ENCODE data around the gene GOT1.

GOT1 gene

DNA sequence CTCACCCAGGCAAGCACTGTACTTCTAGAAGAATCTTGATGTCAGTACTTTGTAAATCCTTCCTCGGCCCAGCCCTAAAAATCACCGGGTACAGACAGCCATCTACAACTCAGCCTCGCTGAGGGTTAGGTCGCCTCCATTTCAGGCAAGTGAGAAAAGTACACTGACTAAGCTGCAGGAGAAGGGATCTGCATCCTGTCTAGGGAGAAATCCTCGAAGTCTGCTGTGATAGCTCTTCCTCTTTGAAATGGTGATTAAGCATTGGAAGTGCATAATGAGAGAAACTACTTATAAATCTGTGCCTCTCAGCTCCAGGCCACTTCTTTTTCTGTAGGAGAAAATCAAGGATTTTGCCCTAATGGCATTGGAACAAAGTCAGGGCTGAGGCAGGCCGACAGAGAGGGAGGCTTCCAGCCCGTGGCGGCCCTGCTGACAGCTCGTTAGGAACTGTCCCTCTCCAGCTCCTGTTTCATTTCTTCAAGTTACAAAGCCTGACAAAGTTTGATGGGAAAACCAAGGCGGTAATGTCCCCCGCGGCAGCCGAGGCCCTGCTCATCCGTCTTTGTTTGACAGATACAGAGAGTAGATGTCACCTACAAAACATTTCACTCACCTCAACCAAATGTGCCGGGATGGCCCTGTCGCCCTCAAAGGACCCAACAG lies 14.1 kb upstream of the GOT1 start:
- Histone ChIP-seq H3K27me3 (peaks cover 5% of the 10 kb centered on the region), H3K4me3 (ENCODE audit: low read depth in 1 of 2, low read length in 1 of 2) (no peak overlapping the region), H3K9me3 (no peaks in the 10 kb centered on the region), H3K36me3 (no peaks in the 10 kb centered on the region), H3K27ac (no peak overlapping the region), H3K4me1 (ENCODE audit: control insufficient read depth in 1 of 2, insufficient read depth in 1 of 2, low read depth in 1 of 2, low read length in 1 of 2) (no peaks in the 10 kb centered on the region)
- TF ChIP-seq, protein P1, sequence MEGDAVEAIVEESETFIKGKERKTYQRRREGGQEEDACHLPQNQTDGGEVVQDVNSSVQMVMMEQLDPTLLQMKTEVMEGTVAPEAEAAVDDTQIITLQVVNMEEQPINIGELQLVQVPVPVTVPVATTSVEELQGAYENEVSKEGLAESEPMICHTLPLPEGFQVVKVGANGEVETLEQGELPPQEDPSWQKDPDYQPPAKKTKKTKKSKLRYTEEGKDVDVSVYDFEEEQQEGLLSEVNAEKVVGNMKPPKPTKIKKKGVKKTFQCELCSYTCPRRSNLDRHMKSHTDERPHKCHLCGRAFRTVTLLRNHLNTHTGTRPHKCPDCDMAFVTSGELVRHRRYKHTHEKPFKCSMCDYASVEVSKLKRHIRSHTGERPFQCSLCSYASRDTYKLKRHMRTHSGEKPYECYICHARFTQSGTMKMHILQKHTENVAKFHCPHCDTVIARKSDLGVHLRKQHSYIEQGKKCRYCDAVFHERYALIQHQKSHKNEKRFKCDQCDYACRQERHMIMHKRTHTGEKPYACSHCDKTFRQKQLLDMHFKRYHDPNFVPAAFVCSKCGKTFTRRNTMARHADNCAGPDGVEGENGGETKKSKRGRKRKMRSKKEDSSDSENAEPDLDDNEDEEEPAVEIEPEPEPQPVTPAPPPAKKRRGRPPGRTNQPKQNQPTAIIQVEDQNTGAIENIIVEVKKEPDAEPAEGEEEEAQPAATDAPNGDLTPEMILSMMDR (IDR thresholded peaks at IDR 0.05), result no peak

- Histone ChIP-seq H3K9me3 (no peaks in the 10 kb centered on the region), H3K27ac (no peak overlapping the region), H3K4me3 (ENCODE audit: low read depth in 1 of 2, low read length in 1 of 2) (no peak overlapping the region), H3K36me3 (no peaks in the 10 kb centered on the region), H3K4me1 (ENCODE audit: control insufficient read depth in 1 of 2, insufficient read depth in 1 of 2, low read depth in 1 of 2, low read length in 1 of 2) (no peaks in the 10 kb centered on the region), H3K27me3 (peaks cover 5% of the 10 kb centered on the region)
- TF ChIP-seq, protein P1 (IDR thresholded peaks at IDR 0.05), result no peak
Observed at GRCh38 chr10:99443500-99443899, 13.1 kb upstream of the GOT1 start.

DNA sequence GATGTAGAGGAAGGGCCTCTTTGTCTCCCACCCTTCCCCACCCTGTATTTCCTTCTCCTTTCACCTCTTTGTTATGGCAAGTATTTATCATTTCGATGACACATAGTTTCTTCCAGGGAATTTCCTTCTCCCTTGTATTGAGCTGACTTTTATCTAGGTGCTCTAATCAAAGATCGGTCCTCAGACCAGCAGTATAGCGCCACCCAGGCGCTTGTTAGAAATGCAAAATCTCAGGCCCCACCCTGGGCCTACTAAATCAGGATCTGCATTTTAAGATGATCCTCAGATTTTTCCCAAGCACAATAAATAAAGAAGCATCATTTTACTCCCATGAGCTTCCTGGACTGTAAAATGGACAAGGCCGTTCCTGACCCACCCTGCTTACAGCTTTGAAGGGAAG lies 12.0 kb upstream of the GOT1 start:
- TF ChIP-seq, protein P1 (IDR thresholded peaks at IDR 0.05), result no peak
- no peaks in the 10 kb centered on the region for H3K4me1 ChIP-seq (ENCODE audit: control insufficient read depth in 1 of 2, insufficient read depth in 1 of 2, low read depth in 1 of 2, low read length in 1 of 2)
- H3K27ac ChIP-seq, result no peak overlapping the region
- H3K4me3 ChIP-seq (ENCODE audit: low read depth in 1 of 2, low read length in 1 of 2), result no peak overlapping the region
- H3K9me3 ChIP-seq, result no peaks in the 10 kb centered on the region
- no peaks in the 10 kb centered on the region for H3K27me3 ChIP-seq
- H3K36me3 ChIP-seq, result no peaks in the 10 kb centered on the region

GRCh38 chr10:99438890-99439289 lies 8.5 kb upstream of the GOT1 start:
- Histone ChIP-seq H3K27ac (no peak overlapping the region), H3K4me3 (ENCODE audit: low read depth in 1 of 2, low read length in 1 of 2) (no peak overlapping the region), H3K4me1 (ENCODE audit: control insufficient read depth in 1 of 2, insufficient read depth in 1 of 2, low read depth in 1 of 2, low read length in 1 of 2) (no peaks in the 10 kb centered on the region), H3K9me3 (no peaks in the 10 kb centered on the region), H3K36me3 (no peaks in the 10 kb centered on the region), H3K27me3 (no peaks in the 10 kb centered on the region)
- TF ChIP-seq, protein P1 (IDR thresholded peaks at IDR 0.05), result no peak

- TF ChIP-seq, protein P1 (IDR thresholded peaks at IDR 0.05), result no peak
- H3K27me3 ChIP-seq, result no peaks in the 10 kb centered on the region
- H3K9me3 ChIP-seq, result no peaks in the 10 kb centered on the region
- peaks cover 4 to 5% of the 10 kb centered on the region in 2 experiments for H3K4me1 ChIP-seq (ENCODE audit: control insufficient read depth in 1 of 2, insufficient read depth in 1 of 2, low read depth in 1 of 2, low read length in 1 of 2)
- no peaks in the 10 kb centered on the region for H3K36me3 ChIP-seq
- H3K27ac ChIP-seq, result no peak overlapping the region
- no peak overlapping the region for H3K4me3 ChIP-seq (ENCODE audit: low read depth in 1 of 2, low read length in 1 of 2)
Observed at GRCh38 chr10:99435986-99436638, 5.7 kb upstream of the GOT1 start.
